ENCODE results near the gene TMEM217. TPM values are rescaled to one million over a fixed set of nuclear protein-coding genes. Genes with fewer than 3 reads are reported as not detected.

Gene TMEM217
- total RNA-seq, 1 donor from 2014 or later = 0.86 TPM

DNA sequence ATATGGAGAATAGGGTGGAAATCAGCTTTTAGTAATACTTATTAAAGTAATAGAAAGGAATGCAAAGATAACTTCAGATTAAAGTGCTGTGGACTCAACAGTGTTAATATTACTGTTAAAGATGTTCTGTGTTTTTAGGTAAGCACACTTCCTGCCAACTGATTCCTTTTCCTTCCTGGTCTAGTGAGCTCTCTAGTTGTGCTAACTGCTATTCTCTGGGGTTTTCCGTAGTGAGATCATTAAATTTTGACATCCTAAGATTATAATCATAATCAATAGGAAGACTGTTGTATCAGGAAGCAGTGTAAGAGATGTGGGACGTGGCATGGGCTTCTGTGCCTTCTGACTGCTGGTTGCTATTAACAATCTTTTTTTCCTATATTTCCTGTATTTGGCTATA, 1.2 kb upstream of the TMEM217 start:
- H3K4me3 ChIP-seq (ENCODE audit: low read depth, low read length) = peak overlapping the region; percentile 98
- TF ChIP-seq, protein P1, sequence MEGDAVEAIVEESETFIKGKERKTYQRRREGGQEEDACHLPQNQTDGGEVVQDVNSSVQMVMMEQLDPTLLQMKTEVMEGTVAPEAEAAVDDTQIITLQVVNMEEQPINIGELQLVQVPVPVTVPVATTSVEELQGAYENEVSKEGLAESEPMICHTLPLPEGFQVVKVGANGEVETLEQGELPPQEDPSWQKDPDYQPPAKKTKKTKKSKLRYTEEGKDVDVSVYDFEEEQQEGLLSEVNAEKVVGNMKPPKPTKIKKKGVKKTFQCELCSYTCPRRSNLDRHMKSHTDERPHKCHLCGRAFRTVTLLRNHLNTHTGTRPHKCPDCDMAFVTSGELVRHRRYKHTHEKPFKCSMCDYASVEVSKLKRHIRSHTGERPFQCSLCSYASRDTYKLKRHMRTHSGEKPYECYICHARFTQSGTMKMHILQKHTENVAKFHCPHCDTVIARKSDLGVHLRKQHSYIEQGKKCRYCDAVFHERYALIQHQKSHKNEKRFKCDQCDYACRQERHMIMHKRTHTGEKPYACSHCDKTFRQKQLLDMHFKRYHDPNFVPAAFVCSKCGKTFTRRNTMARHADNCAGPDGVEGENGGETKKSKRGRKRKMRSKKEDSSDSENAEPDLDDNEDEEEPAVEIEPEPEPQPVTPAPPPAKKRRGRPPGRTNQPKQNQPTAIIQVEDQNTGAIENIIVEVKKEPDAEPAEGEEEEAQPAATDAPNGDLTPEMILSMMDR (conservative IDR thresholded peaks at IDR 0.05; ENCODE audit: low read depth, low read length) = no peak
- no peak for DNase-seq (ENCODE audit: low read depth)

DNA sequence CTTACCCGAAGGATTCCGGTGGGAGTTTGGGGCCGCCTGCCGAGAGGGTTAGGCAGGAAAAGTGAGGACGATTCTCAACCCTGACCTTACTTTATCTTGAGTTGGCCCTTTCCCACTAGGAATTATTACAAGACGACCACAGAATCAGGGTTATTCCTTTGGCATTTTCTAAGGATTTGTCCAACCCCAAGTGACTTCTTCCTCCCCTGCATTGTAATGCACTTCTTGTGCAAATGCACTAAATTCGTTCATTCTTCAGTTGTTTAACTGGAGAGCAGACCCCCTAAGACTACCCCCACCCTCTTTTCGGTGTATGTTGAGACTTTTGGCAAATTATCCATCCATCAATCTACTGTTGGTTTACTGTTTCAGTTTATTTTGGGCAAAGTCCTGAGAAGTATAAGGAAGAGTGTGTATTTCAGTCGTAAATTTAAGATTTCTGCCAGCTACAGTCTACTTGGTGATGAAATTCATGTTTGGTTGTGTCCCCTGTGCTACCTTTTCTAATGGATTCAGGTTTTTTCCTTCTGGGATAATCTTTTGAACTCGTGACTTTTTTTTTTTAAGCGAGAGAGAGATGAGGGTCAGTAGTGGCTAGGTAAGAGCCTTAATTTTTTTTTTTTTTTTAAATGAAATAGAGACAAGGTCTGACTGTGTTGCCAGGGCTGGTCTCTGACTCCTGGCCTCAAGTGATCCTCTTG, 611 bp upstream of the TMEM217 start:
- TF ChIP-seq, protein P1 (conservative IDR thresholded peaks at IDR 0.05; ENCODE audit: low read depth, low read length) = no peak
- peak overlapping the region; percentile 98 for H3K4me3 ChIP-seq (ENCODE audit: low read depth, low read length)
- DNase-seq (ENCODE audit: low read depth) = no peak

DNA sequence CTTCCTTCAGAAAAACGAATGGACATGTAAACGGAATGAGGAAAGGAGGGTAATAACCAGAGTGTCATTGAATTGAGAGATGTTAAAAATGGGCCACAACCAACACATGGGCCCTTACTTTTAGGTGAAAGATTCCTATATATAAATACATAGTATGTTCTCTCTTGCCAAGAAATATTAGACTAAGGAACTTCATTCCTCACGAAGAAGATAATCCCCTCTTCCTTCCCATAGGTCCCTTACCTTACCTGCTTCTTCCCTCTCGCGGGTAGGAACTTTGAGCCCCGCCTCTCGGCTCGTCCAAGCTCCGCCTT, 667 bp downstream of the TMEM217 start:
- DNase-seq (ENCODE audit: low read depth) = no peak
- TF ChIP-seq, protein P1 (conservative IDR thresholded peaks at IDR 0.05; ENCODE audit: low read depth, low read length) = no peak
- H3K4me3 ChIP-seq (ENCODE audit: low read depth, low read length) = peak overlapping the region; percentile 98

DNA sequence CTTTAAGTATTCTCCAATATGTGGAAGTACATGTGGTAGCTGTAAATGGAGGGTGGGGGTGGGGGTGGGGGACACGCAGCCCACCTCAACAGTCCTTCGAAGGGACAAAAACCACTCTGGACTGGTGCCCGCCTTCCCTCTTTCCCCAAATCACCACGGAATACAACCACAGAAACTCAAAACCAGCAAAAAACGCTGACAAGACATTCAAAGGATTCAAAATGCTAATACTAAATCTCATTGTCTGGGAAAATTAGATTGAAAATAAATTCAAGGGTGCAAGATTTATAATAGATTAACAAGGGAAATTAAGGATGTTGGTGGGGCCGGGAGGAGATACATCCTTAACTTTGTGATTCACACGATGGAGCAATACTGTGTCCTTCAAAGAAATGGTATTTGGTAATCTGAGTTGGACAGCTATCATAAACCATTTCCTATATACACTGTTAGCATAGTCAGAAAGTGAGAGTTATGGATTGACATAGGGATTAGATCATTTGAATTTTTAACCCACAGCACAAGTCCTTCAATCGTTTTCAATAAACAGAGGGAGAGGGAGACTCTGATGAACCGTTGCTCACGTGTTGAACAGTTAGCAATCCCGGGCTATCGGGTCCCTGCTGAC, 1.1 kb downstream of the TMEM217 start:
- DNase-seq (ENCODE audit: low read depth) = no peak
- TF ChIP-seq, protein P1 (conservative IDR thresholded peaks at IDR 0.05; ENCODE audit: low read depth, low read length) = no peak
- peak overlapping the region; percentile 98 for H3K4me3 ChIP-seq (ENCODE audit: low read depth, low read length)

DNA sequence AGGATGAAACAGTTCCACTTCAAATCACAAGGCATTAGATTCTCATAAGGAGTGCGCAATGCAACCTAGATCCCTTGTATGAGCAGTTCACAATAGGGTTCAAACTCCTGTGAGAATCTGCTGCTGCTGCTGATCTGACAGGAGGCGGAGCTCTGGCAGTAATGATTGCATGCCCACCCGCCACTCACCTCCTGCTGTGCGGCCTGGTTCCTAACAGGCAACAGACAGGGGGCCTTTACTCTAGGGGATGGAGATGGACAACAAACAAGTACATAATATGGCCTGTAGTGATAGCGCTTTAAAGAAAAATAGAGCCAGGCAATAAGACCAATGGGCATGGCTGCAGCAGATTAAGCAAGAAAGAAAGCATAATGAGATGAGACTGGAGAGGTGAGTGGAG, 3.1 kb downstream of the TMEM217 start:
- TF ChIP-seq, protein P1 (conservative IDR thresholded peaks at IDR 0.05; ENCODE audit: low read depth, low read length) = no peak
- no peak overlapping the region for H3K4me3 ChIP-seq (ENCODE audit: low read depth, low read length)
- DNase-seq (ENCODE audit: low read depth) = no peak

DNA sequence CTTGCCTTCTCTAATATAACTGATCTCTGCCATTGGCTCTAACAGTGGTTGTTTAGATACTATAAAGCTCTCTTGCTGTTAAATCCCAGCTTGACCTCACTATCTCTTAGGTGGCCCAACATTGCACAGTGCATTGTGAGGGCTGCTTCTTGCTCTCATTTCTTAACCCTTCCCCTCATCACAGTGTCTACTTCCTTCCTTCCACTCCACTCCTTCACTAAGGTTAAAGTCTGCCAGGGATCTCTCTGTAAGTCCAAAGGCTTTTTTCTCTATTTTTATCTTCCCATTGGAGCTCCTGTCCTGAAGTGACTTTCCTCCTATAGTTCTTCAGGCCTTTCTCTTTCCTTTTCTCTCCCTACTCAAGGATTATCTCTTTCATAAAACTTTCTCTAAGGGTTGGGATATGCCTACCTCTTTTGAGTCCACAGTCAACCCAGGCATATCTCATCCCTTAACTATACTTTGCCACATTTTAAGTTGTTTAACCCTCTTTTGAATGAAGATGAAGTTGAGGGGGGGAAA, 4.4 kb downstream of the TMEM217 start:
- TF ChIP-seq, protein P1 (conservative IDR thresholded peaks at IDR 0.05; ENCODE audit: low read depth, low read length) = no peak
- H3K4me3 ChIP-seq (ENCODE audit: low read depth, low read length) = no peak overlapping the region
- DNase-seq (ENCODE audit: low read depth) = no peak

Data from epithelial cell of proximal tubule (primary cell).